Measurements from ENCODE around the gene GRIK1. TPM values are rescaled to one million over a fixed set of nuclear protein-coding genes. Genes with fewer than 3 reads are reported as not detected.

Gene GRIK1
- total RNA-seq, 4 donors from 2014 or later: 1.2 to 7.4 (median 1.3) TPM; not detected in 1

- H3K9me3 ChIP-seq: no peaks in the 10 kb centered on the region
- H3K4me3 ChIP-seq: no peak overlapping the region
- TF ChIP-seq, protein P1, sequence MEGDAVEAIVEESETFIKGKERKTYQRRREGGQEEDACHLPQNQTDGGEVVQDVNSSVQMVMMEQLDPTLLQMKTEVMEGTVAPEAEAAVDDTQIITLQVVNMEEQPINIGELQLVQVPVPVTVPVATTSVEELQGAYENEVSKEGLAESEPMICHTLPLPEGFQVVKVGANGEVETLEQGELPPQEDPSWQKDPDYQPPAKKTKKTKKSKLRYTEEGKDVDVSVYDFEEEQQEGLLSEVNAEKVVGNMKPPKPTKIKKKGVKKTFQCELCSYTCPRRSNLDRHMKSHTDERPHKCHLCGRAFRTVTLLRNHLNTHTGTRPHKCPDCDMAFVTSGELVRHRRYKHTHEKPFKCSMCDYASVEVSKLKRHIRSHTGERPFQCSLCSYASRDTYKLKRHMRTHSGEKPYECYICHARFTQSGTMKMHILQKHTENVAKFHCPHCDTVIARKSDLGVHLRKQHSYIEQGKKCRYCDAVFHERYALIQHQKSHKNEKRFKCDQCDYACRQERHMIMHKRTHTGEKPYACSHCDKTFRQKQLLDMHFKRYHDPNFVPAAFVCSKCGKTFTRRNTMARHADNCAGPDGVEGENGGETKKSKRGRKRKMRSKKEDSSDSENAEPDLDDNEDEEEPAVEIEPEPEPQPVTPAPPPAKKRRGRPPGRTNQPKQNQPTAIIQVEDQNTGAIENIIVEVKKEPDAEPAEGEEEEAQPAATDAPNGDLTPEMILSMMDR (IDR thresholded peaks at IDR 0.05): no peak
- no peak for TF ChIP-seq POLR2A (IDR thresholded peaks at IDR 0.05)
- no peak overlapping the region for H3K27ac ChIP-seq
- H3K4me1 ChIP-seq: no peaks in the 10 kb centered on the region
- no peaks in the 10 kb centered on the region for H3K27me3 ChIP-seq
- no peak for DNase-seq
- no peaks in the 10 kb centered on the region for H3K36me3 ChIP-seq
These were observed 64.6 kb downstream of the GRIK1 start for GRCh38 chr21:29875036-29875716.

- Histone ChIP-seq H3K27ac (no peak overlapping the region), H3K9me3 (no peaks in the 10 kb centered on the region), H3K4me3 (no peak overlapping the region), H3K27me3 (no peaks in the 10 kb centered on the region), H3K36me3 (no peaks in the 10 kb centered on the region), H3K4me1 (no peaks in the 10 kb centered on the region)
- DNase-seq: no peak
- TF ChIP-seq, protein P1 (IDR thresholded peaks at IDR 0.05): no peak
- TF ChIP-seq POLR2A (IDR thresholded peaks at IDR 0.05): no peak
These were observed 65.9 kb downstream of the GRIK1 start for GRCh38 chr21:29873908-29874307.

- Histone ChIP-seq H3K4me1 (no peaks in the 10 kb centered on the region), H3K27ac (no peak overlapping the region), H3K27me3 (no peaks in the 10 kb centered on the region), H3K4me3 (no peak overlapping the region), H3K9me3 (no peaks in the 10 kb centered on the region), H3K36me3 (no peaks in the 10 kb centered on the region)
- TF ChIP-seq, protein P1 (IDR thresholded peaks at IDR 0.05): no peak
- TF ChIP-seq POLR2A (IDR thresholded peaks at IDR 0.05): no peak
- no peak for DNase-seq
These were observed 69.0 kb downstream of the GRIK1 start for GRCh38 chr21:29870814-29871213.

GRCh38 chr21:29867796-29868195 is 72.0 kb downstream of the GRIK1 start:
- no peak overlapping the region for H3K4me3 ChIP-seq
- no peaks in the 10 kb centered on the region for H3K4me1 ChIP-seq
- no peak for DNase-seq
- H3K27ac ChIP-seq: no peak overlapping the region
- TF ChIP-seq, protein P1 (IDR thresholded peaks at IDR 0.05): no peak
- no peak for TF ChIP-seq POLR2A (IDR thresholded peaks at IDR 0.05)
- H3K36me3 ChIP-seq: no peaks in the 10 kb centered on the region
- no peaks in the 10 kb centered on the region for H3K9me3 ChIP-seq
- H3K27me3 ChIP-seq: no peaks in the 10 kb centered on the region

DNA sequence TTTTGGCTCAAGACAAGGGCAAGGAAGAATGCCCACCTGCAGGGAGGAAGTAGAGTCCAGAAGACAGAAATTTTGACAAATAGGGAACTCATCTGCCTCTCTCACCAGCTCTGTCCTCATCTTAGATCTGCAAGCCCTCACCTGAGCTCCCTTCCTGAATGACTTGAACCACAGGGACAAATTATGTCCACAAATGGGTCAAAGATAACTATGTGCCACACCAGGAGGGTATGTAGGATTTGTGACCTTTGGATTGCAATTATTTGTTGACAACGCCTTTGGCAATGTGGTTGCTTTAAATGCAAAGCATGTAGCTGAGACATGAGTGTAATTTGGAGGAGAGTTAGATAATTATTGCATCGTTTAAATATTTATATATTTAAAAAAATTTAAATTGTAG is 79.5 kb downstream of the GRIK1 start:
- H3K27ac ChIP-seq: no peak overlapping the region
- no peak for DNase-seq
- H3K4me1 ChIP-seq: no peaks in the 10 kb centered on the region
- no peaks in the 10 kb centered on the region for H3K27me3 ChIP-seq
- no peaks in the 10 kb centered on the region for H3K36me3 ChIP-seq
- TF ChIP-seq, protein P1 (IDR thresholded peaks at IDR 0.05): no peak
- TF ChIP-seq POLR2A (IDR thresholded peaks at IDR 0.05): no peak
- no peak overlapping the region for H3K4me3 ChIP-seq
- H3K9me3 ChIP-seq: no peaks in the 10 kb centered on the region

All from Peyer's patch (tissue), 4 donors.